Measurements from ENCODE around the gene RIMKLB.

DNA sequence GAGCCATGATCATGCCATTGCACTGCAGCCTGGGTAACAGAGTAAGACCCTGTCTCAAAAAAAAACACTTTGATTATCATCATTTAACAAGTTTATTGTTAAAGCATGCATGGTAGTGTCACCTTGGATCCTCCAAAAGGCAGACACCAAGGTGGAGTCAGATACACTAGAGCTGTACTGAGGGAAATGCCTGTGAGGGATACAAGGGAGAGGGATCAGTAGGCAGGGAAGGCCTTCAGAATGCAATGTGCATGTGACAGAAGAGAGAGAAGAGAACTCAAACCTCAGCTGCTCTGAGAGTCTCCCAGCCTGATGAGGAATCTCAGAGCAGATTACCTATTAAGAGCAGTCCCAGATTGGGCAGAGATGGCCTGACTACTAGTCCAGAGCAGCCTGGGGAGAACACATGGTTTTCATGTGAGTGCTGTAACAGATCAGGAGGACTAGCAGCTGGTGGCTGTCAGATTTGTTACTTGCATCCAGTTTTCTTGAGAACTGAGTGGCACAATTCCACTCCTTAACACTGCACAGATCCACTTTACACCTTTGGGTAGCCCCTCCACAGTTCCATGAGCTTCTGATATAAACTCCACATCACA lies 86.6 kb downstream of the RIMKLB start:
- no peak for TF ChIP-seq POLR2AphosphoS5 (IDR thresholded peaks at IDR 0.05)
- TF ChIP-seq POLR2A (IDR thresholded peaks at IDR 0.05) = no peak

Measured in upper lobe of left lung (tissue), 4 donors.